ENCODE results near the gene MTHFSD.

The MTHFSD gene

GRCh38 chr16:86502856-86503748 is 51.9 kb downstream of the MTHFSD start:
- no peak for DNase-seq (ENCODE audit: low read depth)

- no peak for DNase-seq (ENCODE audit: low read depth)
These were observed 52.8 kb downstream of the MTHFSD start for GRCh38 chr16:86501989-86502855.

GRCh38 chr16:86500708-86501510 is 54.1 kb downstream of the MTHFSD start:
- DNase-seq (ENCODE audit: low read depth), result no peak

- no peak for DNase-seq (ENCODE audit: low read depth)
These were observed 54.9 kb downstream of the MTHFSD start for GRCh38 chr16:86499889-86500707.

- DNase-seq (ENCODE audit: low read depth), result no peak
These were observed 55.6 kb downstream of the MTHFSD start for GRCh38 chr16:86499440-86499786.

GRCh38 chr16:86498671-86499439 is 56.2 kb downstream of the MTHFSD start:
- no peak for DNase-seq (ENCODE audit: low read depth)

GRCh38 chr16:86498155-86498670 is 56.8 kb downstream of the MTHFSD start:
- DNase-seq (ENCODE audit: low read depth), result no peak

GRCh38 chr16:86497551-86498021 is 57.4 kb downstream of the MTHFSD start:
- DNase-seq (ENCODE audit: low read depth), result no peak

- DNase-seq (ENCODE audit: low read depth), result no peak
These were observed 58.0 kb downstream of the MTHFSD start for GRCh38 chr16:86496929-86497461.

- DNase-seq (ENCODE audit: low read depth), result no peak
These were observed 58.6 kb downstream of the MTHFSD start for GRCh38 chr16:86496262-86496928.

- DNase-seq (ENCODE audit: low read depth), result no peak
These were observed 59.2 kb downstream of the MTHFSD start for GRCh38 chr16:86495756-86496261.

GRCh38 chr16:86495357-86495701 is 59.7 kb downstream of the MTHFSD start:
- no peak for DNase-seq (ENCODE audit: low read depth)

- no peak for DNase-seq (ENCODE audit: low read depth)
These were observed 60.3 kb downstream of the MTHFSD start for GRCh38 chr16:86494565-86495356.

- no peak for DNase-seq (ENCODE audit: low read depth)
These were observed 60.9 kb downstream of the MTHFSD start for GRCh38 chr16:86494039-86494564.

- DNase-seq (ENCODE audit: low read depth), result no peak
These were observed 61.9 kb downstream of the MTHFSD start for GRCh38 chr16:86492961-86493629.

- no peak for DNase-seq (ENCODE audit: low read depth)
These were observed 62.6 kb downstream of the MTHFSD start for GRCh38 chr16:86492267-86492960.

- DNase-seq (ENCODE audit: low read depth), result no peak
These were observed 63.4 kb downstream of the MTHFSD start for GRCh38 chr16:86491640-86492023.

All from CMK (cell line).